ENCODE measurements around the gene PRMT9.

The PRMT9 gene

DNA sequence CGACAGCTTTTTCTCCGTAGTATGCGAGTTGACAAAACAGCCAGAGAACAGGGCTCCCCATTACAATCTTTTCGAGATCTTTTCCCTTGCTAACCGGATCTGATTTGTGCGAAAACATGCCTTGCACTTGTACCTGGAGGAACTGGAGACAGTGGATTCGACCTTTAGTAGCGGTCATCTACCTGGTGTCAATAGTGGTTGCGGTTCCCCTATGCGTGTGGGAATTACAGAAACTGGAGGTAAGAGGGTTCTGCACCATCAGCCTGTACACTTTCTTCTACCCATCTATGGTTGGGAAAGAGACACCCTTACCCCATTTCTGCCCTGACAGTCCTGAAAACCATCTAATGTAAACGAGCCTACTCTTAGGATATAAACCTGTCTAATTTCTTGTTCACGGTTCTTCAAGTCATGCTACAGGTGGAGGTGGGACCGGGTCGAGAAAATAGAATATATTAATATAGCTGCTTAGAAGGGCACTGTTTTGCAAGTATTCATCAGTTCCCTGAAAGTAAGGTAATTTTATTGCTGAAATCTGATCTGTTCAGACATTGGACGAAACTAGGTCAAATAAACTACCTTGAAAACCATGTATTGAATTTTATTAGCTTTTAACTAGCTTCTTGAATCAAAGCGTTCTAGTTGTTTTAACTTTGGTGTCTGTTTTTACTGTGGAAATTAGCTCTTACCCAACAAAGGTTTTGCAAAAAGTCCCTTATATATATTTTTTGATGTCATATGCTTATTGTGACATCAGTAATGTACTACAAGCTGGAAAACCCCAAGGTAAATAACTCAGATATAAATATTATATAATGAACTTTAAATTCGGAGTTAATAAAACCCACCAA lies 65.9 kb downstream of the PRMT9 start:
- DNase-seq = no peak

DNA sequence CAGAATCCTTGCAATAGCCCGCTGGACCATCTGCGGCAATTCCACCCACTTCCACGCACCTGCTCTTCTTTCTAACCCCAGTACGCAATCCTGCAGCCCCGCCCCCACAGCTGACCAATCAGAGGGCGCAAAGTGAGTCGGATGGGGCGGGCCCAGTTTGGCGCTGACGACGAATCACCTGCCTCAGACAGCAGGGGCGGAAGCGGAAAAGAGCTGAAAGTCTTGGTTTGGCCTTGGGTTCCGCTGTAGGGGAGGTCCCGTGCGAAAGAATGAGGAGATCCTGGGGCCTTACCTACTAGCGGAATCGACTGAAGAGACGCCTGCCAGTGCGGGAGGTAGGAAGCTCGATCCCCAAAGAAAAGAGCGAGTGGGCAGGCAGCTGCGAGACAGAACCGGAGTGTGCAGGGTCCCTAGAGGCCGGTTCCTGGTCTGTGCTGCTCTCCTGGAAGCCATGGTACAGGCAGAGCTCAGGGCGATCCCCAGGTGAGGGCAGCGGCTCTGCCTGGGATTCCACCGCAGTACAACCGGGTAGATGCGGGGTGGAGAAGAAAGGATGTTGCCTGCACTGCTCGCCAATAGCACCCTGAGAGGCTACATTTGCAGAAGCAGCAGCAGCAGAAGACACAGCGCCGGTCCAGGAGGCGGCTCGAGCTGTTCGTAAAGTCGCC lies 66.7 kb downstream of the PRMT9 start, which contains the start of gene TMEM184C:
TSS of gene TMEM184C (plus strand) at position 225 of the 668 bp plus-strand sequence. CDS start 560 bp downstream, outside the sequence.
- DNase-seq = peak; percentile 97

DNA sequence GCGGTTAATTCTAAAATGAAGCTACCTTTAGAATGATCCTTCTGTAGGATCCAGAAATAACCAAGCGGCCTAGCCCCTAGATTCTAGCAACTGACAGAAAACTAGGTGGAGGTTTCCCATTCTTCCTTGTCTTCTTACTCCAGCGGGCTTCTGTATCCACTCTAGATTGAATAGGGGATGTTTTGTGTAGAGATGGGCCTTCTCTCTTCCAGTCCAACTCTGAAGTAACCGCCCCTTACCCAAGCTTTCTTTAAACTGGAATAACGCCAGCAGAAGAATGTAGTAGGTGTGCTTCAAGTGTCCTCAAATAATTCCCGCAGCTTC lies 67.2 kb downstream of the PRMT9 start:
- no peak for DNase-seq

DNA sequence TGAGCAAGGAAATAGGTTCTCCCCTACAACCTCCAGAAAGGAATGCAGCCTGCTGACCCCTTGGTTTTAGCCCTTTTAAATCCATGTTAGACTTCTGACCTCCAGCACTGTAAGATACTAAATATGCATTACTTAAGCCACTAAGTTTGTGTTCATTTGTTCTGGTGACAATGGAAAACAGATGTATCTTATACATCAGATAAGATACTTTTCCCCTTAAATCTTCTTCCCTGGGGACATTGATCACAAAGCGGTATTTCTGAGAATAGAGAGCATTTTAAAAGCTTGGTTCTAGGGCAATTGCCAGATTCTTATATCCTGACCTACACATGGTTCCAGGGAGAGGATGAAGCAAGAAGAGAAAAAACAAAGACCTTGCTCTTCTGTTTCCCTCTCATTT lies 73.3 kb downstream of the PRMT9 start:
- DNase-seq = no peak

DNA sequence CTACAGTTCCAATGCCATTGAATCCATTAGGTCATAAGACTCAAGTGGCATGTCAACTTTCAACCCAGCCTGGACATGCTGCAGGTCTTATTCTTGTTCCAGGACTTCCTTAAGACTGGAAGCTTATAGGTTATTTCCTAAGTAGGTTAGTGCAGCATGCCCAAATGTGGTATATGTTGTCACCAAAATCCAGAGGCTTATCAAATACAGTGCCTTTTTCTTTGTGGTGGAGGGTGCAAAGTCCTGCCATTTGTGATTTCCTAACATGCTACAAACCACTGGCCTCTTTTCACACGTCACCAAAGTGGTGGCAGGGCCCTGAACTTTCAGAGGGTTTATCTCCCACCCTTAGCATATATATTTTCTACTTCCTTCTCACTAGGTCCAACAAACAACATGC lies 76.5 kb downstream of the PRMT9 start:
- DNase-seq = no peak

DNA sequence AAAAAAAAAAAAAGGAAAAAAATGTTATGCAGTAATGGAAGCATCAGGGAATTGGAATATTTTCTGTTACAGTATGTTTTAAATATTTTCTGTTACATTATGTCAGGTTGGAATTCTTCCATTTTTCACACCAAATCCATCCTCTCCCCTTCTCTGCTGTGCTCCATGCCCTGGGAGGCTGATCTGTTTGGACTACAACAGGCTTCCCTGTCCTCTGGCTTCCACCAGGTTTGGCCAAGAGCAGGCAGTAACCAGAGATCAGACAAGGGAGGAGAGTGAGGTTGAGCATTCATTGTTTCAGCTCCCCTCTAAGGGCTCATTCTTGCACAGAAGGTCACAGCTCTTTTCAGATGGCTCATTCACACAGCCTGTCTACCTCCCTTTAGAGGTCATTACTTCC lies 78.5 kb downstream of the PRMT9 start:
- DNase-seq = no peak

DNA sequence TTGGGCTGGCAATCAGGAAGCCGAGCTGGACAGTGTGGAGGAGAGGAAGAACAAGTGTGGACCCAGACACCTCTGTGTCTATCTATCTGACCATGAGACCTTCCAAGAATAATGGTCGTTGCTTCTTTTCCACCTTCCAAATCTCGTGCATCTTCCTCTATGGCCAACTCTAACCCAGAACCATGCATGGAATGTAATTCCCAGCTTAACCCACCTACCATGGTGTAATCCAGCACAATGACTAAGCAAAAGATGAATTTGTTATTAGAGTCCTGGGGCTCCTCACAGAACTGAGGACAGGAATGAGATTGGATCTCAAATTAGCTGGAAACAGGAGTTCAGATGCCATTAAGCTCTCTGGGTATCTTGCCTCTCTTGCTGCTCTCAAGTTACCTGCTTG lies 84.2 kb downstream of the PRMT9 start:
- no peak for DNase-seq

DNA sequence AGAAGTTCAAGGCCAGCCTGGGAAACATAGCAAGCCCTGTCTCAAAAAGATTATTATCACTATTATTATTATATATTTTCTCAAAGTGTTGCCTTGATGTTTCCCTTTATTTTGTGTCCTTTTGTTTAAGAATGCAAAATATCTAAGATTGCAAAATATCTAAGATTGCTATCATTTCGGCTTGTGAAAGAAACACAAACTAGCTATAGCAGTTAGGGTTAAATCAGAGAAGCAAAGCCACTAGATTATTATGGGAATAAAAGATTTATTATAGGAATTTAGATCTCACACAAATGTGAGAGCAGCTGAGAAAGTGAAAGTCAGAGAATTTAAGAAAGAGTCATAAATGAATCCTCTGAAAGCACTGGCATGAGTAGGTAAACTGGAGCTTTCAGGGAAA lies 84.8 kb downstream of the PRMT9 start:
- no peak for DNase-seq

DNA sequence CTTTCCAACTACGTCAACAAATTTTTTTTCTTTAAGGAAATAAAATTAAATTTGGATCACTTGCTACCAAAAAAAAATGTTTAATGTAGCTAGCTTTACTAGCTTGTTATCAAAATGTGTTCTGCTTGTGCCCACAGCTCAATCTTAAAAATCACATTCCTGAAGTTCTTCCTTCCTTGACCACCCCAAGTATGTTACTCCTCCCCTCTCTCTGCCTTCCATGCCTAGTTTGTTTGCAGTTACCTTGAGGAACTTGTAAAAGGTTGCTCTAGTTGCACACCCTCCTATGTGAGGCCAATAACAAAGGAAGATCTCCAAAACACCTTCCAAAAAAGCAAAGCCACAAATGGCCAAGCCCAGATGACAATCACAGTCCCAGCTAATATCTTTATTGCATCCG lies 86.4 kb downstream of the PRMT9 start:
- no peak for DNase-seq

DNA sequence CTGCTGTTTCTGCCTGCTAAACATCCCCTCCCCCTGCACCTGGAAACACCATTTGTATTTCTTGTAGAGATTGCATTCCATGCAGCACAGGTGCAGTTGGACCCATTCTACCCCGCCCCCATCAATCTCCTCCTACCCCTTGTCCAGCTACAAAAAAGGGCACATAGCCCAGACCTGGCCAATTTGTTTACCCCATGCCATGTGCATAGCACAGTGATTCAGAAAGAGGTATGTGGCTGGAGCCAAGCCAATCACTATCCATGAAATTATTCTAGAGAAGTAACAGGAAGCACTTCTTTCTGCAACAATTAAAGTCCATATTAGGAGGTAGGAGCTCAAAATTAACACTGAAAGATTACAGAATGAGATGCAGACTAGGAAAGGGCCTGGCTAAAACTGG lies 87.0 kb downstream of the PRMT9 start:
- no peak for DNase-seq

DNA sequence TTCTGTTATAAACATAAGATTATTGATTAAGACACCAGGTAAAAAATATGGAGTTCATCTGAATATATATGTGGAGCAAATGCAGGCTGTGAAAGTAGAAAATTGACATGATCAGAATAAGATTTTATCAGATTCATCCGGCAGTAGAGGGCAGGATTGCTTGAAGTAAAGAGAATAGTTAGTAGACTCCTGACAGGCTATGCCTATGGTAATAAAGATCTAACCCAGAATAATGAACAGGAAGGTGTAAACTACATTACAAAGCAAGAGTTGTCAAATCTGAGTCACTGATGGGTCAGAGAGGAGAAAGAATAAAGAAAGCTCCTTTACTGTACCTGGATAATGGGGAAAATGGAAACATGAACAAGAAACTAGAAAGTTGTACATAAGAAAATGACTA lies 87.6 kb downstream of the PRMT9 start:
- peak; percentile 4 for DNase-seq

DNA sequence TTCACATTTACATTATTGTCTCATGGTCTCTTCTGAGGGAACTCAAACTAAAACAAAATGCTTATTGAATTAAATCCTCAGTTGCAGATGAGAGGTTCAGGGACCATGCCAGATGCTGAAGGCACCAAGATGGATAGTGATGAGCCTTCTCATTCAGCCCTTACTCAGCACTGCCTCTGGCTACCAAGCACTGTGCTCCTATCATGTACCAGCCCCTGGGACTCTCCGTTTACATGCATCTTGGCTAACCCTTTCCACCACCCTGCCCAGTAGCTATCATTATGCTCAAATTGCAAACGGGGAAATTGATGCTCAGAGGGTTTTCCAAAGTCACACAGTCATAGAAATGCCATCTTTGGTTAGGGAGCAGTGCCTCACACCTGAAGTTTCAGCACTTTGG lies 89.4 kb downstream of the PRMT9 start:
- no peak for DNase-seq

DNA sequence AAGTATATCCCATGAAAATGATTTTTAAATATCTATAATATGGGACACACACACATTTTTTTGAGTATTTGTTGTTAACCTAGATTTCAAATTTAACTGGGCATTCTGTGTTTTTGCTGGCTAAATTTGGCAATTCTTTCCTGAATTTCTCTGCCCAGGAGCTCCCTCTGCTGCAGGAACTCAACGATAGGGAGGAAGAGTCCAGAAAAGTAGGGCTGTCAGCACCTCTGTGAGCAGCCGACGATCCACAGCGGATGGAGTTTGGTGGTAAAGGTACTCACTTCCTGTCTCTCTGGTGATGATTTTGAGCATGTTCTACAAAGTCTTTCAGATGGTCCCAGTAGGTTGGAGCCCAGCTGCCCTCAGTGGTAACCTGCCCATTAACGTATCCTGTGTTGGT lies 89.9 kb downstream of the PRMT9 start:
- DNase-seq = no peak

DNA sequence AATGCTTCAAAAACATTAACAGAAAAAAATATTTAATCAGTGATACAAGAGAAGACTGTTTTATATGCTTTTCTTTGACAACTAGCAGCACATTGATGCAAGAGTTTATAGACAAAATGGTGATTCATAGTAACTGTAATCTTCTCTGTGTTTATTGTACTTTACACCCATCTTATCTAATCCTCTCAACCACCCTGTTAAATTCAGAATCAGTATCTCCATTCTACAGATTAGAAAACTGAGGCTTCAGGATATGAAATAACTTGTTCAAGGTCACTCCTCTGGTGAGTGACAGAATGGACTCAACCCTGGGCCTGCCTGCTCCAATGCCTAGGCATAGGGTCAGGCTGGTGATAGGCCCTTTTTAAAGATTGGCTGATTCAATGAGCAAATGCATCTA lies 92.9 kb downstream of the PRMT9 start:
- DNase-seq = no peak

DNA sequence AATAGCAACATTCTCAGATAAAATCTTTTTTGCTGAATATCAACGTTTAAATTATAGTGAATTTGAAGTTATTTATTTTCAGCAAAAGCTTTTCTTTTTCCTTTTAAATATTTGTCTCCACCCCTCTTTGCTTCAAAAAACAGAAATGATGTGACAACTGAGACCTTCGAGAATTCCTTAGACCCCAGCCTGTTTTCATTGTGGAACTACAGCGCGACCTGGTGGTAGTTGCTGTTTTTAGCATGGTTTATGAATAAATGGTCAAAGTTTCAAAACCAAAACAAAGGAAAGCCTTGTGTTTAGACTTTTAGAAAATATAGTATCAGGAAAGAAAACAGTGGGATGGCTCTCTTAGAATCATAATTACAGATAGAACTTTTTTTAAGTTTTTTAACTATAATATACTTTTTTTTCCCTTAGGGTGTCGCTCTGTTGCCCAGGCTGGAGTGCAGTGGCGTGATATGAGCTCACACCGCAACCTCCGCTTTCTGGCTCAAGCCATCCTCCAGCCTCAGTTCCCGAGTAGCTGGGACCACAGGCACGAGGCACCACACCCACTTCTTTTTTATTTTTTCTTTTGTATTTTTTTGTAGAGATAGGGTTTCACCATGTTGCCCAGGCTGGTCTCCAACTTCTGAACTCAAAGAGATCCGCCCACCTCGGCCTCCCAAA lies 93.6 kb downstream of the PRMT9 start:
- peak; percentile 63 for DNase-seq

DNA sequence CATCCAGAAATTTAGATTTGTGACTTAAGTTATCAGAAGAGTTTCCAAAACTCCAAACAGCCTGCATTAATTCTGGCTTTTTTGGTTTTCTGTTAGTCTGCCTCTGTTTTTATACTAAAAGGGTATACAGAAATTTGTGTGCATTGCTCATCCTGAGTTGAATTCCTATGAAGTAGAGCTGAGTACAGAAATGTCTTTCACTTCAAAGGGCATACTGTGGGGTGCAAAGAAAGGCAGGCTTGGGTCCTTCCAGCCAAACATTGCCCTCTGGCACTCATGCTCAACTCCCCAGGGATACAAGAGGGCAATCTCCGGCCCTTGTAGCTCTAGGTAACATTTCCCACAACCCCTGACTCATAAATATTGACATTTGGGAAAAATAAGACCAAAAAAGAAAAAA lies 94.4 kb downstream of the PRMT9 start:
- no peak for DNase-seq

All from NCI-H82 (cell line).